Measurements from ENCODE around the gene VSX1.

DNA sequence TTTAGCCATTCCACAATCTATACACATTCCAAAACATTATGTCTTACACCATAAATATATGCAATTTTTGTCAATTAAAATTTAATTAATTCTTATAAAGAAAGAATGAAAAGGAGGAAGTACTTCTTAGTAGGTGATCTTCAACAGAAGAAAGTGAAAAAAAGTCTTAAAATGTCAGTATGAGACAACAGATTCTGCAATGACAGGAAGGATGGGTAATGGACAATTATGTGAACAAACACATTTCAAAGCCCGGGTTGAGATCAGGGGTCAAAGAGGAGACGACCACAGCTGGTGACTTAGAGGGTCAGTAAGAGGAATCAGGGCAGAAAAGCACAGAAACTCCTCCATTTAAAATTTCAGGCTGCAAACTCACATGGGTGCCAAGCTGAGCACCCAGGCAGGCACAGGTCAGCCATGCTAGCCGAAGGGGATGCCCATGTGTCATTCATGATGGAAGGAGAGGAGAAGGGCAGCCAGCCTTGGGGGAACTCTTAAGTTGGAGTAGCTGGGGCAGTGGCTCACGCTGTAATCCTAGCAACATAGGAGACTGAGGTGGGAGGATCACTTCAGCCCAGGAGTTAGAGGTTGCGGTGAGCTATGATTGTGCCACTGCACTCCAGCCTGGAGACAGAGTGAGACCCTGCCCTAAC, 11.0 kb downstream of the VSX1 start:
- no peak for TF ChIP-seq POLR2A (IDR thresholded peaks at IDR 0.05; ENCODE audit: extremely low read depth, insufficient read length)
- TF ChIP-seq, protein P1, sequence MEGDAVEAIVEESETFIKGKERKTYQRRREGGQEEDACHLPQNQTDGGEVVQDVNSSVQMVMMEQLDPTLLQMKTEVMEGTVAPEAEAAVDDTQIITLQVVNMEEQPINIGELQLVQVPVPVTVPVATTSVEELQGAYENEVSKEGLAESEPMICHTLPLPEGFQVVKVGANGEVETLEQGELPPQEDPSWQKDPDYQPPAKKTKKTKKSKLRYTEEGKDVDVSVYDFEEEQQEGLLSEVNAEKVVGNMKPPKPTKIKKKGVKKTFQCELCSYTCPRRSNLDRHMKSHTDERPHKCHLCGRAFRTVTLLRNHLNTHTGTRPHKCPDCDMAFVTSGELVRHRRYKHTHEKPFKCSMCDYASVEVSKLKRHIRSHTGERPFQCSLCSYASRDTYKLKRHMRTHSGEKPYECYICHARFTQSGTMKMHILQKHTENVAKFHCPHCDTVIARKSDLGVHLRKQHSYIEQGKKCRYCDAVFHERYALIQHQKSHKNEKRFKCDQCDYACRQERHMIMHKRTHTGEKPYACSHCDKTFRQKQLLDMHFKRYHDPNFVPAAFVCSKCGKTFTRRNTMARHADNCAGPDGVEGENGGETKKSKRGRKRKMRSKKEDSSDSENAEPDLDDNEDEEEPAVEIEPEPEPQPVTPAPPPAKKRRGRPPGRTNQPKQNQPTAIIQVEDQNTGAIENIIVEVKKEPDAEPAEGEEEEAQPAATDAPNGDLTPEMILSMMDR (IDR thresholded peaks at IDR 0.05; ENCODE audit: low read depth, low read length): no peak

All from NB4 (cell line).